Astrocyte (in vitro differentiated cells and primary cell): ENCODE results near the gene ZBTB16.

ENCODE experiments used
- CTCF ChIP-seq: IDR thresholded peaks from 2 replicates; pipeline ENCODE4 v1.5.1; 2011; ENCODE audit warnings: low read depth, mild to moderate bottlenecking, inconsistent platforms, low read length, moderate library complexity; ENCODE audit not compliant: insufficient read depth
- EZH2 ChIP-seq: IDR thresholded peaks from 2 replicates; pipeline ENCODE4 v1.6.1; 2012; ENCODE audit warnings: mild to moderate bottlenecking, low read length, inconsistent platforms; ENCODE audit not compliant: insufficient read depth

- no peak for TF ChIP-seq CTCF
- no peak for TF ChIP-seq EZH2
Measured at GRCh38 chr11:114208377-114208776, 148.9 kb downstream of the ZBTB16 start.
